NCI-H1694 (cell line): ENCODE results near the gene NACAD.

Experiments used
- DNase-seq: peaks from one replicate; lab custom pipeline; 2025; lab: John Stamatoyannopoulos, UW

Gene NACAD

DNA sequence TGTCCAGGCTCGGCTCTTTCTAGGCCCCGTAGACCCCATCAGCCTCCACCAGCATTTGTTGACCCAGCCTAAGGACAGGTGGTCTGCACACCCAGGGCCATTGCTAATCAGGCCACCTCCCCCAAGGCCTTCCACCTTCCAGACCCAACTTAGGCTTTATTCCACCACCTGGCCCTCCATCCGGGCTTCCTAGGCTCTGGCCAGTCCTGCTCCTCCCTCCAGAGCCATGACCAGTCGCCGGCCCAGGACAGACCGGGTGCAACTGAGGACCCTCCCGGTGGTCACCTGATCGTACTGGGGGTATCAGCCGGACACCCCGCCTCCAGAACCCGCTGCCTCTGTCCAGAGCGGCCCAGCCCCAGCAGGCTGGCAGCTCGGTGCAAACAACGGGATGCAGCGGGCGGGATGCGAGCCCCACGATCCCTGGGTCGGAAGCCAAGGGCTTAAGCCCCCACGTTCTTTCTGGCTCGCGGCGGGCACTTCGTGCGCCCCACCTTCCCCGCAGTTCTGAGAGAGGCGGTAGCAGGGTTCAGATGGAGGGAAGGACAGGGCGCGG lies 545 bp downstream of the NACAD start:
- no peak for DNase-seq

DNA sequence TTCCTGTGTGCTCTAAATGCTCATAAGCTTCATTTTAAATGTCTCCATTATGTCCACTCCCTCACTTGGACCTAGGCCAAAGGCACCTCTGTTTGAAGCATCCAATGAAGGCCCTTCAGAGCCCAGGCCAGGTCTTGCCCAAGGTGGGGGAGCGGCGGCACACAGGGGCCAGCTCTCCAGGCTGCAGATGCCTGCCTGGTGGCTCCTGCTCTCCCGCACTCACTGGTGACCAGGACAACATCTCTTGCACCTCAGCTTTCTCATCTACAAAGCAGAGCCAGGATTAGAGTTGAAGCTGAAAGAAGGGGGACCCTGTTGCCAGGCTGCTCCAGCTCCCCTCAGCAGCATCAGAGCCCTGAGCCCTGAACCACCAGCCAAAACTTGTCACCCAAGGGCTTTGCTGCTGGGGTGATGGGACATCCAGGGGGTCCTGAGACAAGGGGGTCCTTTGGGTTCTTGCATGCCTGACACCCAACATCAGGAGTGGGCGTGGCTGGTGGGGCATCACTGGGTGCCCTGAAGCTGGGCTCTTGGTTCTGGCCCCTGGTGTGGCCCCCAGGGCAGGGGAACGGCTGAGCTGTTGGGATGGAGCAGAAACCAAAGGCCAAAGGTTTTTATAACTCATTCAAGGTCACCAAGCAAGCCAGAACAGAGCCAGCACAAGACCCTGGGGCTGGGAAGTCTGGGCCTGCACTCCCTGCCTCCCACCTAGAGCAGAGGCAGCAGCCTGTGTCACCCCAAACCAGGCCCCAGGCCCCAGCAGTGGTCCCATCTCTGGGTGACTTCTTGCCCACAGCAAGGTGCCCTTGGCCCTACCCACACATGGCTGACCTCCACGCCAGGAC lies 1.2 kb downstream of the NACAD start:
- no peak for DNase-seq

DNA sequence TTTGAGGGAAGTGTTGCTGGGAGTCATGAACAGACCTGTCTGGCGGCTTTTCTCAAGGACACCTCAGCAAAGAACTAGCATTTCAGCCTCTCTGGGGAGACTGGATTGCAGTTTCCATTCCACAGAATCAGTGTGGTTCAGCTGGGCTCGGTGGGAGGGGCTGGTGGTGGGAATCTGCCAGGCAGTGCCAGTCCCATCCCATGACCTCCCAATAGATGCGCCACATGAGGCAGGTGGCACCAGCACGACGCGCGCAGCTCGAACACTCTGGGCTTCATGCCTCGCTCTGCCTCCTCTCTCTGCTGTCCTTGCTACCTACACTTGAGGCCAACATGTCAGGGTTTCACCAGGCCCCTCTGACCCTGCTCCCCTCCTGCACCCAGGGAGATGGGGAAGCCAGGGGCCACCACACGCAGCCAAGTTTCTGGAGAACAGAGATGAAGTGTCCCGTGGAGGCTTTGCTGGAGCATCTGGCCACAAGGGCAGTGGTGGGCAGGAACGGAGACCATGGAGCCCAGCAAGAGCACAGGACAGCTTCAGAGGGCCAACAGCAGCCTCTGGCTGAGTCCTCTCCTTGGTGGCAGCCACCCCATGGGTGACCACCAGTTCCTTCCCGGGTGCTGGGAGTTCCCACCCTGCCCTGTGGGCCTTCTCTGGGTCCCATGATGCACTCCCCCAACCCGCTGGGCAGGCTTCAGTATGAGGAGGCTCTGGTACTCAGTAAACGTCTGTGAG lies 2.3 kb downstream of the NACAD start:
- DNase-seq: no peak

DNA sequence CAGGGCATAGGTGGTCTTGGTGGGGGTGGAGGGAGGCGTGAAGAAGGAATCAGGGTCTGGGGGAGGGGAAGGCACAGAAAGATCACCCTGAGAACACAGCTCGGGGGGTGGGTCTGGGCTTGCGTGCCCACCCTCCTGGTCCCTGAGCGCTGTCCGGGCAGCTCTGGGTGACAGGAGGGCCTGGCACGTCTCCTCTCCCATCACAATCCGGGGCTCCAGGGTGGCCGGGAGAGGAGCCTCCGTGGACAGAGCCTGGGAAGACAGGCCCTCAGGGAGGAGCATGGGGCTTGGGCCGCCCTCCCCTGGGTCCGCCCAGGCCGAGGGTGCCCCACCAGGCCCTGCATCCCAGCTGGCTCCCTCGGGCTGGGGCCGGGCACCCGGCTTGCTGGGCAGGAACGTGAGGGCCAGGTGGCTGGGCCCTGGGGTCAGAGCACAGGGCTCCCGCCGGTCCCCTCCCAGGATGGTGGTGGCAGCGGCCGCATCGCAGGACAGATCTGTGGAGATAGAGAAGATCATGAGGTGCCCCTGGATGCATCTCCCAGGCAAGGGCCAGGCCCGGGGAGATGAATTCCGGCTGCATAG lies 3.1 kb downstream of the NACAD start:
- DNase-seq: no peak

DNA sequence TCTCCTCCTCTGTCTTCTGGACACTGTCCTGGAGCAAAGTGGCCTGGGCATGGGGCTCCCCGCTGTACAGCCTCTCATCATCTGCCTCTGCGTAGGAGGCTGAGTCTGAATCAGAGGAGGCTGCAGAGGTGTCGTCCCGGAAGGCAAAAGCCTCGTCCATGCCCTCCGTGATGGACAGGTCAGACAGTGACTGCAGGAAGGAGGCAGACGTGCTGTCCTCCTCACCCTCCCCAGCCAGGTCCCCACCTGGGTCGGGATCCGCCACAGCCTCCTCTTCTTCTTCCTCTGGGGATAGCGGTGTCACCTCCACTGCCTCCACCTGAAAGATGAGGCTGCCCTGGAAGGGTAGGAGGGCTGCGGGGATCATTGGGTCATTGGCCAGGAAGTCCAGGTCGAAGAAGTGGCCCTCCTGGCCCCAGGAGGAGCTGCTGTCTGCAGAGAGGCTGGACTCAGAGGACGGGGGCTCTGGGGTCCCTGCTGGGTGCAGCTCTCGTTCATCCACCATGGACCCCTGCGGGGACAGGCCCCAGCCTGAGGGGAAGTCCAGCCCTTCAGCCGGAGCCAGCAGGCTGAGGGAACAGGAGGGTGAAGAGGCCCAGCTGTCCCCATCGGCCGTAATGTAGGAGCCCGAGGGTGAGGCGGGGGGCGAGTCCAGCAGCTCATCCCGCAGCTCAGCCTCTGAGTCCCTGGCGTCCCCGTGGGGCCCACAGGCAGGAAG lies 3.7 kb downstream of the NACAD start:
- no peak for DNase-seq

DNA sequence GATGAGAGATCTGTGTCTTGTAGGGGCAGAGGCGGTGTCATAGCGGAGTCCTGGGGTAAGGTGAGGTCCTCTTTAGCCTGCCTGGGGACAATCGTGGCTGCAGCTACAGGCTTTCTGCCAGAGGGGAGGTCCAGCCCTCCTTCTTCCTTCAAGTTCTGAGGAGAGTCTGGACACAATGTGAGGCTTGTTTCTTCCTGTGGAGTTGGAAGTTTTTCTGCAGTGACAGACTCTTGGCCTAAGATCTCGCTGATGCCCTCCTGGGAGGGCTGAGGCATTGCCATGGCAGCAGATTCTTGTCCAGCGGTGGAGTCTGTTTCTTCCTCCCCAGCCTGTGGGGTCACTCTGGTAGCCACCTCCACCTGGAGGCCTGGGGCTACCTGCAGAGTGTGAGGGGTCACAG lies 4.4 kb downstream of the NACAD start:
- no peak for DNase-seq

DNA sequence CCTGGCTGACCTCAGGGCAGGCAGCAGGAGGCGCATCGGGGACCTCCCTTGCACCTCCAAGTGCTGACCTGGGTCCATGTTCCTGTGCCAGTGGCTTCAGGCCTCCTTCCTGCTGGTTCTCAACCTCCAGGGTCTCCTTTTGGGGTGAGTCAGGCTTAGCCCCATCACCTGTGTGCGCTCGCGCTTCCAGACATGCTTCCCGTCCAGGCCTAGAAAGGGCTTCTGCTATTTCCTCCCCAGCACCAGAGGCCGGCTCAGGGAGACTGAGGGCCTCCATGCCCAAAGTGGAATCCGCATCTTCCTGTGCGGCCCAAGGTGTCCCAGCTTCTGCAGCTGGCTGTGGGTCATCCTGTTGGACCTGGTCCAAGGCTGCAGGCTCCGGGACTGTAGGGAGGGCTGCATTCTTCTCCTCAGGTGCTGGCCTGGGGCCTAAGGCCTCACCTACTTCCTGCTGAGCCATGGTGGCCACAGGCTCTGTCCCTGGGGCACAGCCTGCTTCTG lies 5.9 kb downstream of the NACAD start:
- no peak for DNase-seq

DNA sequence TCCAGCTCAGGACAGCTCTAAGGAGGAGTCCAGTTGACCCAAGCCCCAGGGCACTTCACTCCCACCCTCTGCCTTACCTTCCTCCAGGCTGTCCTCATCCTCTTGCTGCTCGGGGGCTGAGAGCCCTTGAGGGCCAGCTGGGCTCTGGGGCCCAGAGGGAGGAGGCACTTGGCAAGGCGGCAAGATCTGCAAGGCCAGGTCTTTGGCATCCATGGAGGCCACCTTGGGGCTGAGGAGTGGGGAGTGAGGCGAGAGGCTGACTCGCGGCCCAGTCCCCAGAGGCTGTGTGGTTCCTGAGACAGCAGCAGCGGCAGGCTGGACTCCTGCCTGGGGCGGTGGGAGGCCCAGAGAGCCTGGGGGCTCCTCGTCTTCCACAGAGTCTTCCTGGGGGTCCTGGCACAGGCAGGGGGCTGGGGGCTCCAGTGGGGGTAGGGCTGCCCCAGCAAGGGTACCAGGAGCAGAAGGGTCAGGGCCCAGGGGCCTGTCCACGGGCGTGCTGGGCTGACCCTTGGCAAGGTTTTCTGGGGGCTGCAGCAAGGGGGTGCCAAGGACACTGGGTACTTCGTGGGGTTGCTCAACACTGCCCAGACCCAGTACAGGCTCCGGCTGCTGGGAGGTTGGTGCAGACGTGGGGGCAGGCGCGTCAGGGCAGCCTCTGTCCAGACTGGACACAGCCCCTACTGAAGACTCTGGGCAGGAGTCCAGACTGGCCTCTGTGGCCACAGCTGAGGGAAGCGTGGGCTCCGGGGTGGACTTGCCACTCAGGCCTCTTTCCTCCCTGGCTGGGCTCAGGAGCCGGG lies 6.5 kb downstream of the NACAD start:
- no peak for DNase-seq

DNA sequence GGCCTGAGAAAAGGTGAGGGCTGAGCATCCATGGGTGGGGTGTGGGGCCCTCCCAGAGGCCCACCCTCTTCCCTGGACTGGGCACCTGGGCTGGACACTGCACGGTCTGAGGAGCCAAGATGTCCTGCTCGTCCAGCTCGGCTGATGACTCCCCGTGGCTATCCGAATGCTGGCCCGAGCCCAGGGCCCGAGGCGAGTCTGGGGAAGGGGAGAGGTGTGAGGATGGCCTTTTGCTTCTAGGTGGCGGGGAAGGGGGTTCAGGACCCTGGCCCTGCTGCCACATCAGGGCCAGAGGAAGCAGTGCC lies 7.1 kb downstream of the NACAD start:
- no peak for DNase-seq

DNA sequence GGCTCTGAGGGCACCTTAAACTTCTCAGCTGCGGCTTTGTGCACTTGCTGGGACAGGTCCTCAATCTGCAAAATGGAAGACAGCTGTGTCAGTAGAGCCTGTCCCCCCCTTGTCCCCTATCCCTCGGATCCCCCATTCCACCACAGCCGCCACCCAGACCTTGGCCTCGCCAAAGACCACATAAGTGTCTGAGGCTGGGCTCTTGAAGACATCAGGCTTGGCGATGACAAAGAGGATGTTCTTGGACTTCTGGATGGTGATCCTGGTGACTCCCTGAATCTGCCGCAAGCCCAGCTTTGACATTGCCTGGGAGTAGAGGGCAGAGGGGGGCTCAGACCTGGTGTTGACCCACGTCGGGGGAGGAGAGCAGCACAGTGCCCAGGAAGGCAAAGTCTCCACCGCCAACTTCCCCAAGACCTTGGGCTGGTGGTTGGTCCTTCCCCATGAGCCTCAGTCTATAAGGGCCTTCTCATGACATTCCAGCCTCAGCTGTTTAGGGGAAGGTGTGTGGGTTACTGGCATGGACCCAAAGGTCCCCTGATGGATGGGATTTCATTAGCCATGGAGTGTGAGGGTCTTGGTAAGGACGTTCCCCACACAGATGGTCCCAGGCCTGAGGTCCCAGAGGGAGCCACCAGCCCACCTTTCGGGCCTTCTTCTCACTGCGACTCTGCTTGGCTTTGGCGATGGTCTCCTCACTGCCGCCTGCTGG lies 7.7 kb downstream of the NACAD start:
- no peak for DNase-seq

DNA sequence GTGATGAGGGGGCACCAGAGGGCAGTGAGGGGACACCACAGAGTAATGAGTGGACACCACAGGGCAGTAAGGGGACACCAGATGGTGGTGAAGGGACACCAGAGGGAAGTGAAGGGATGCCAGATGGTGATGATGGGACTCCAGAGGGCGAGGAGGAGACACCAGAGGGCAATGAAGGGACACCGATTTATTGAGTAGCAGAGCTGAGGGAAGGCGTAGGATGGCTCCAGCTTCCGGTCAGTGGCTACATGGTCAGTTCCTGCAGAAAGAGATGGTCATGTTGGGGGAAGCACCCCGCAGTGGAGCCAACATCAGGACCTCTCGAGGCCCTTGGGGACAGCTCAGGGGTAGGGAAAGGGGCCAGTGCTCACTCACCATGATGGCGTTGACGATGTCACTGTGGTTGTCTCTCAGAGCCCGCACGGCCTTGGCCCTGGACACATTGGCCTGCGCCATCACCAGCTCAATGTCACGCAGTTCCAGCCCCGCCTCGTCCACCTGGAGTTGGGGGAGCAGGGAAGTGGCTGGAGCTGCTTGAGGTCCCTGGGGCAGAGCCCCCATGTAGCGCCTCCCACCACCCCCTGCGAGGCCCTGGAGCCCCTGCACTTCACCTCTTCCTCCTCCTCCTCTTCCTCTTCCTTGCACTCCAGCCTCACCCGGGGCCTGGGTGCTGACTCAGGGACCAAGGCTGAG lies 8.4 kb downstream of the NACAD start:
- DNase-seq: no peak

DNA sequence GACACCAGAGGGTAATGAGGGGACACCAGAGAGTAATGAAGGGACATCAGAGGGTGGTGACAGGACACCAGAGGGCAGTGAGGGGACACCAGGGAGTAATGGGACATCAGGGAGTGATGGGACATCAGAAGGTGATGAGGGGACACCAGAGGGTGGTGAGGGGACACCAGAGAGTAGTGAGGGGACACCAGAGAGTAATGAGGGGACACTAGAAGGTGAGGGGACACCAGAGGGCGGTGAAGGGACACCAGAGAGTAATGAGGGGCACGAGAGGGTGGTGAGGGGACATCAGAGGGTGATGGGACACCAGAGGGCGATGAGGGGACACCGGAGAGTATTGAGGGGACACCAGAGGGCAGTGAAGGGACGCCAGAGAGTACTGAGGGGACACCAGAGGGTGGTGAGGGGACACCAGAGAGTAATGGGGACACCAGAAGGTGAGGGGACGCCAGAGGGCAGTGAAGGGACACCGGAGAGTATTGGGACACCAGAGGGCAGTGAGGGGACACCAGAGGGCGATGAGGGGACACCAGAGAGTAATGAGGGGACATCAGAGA lies 10.6 kb downstream of the NACAD start:
- no peak for DNase-seq

DNA sequence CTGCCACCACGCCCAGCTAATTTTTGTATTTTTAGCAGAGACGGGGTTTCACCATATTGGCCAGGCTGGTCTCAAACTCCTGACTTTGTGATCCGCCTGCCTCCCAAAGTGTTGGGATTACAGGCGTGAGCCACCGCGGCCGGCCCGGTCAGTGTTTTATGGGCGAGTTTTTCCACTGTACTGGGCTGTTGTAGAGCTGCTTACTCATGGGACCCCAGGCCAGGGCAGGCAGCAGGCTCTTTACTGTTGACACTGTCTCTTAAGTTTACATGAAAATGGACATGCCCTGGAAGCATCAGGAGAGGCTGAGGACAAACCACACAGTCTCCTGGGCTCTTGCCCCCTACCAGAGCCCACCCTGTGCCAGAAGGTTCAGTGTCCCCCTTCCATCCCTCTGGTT lies 11.2 kb downstream of the NACAD start:
- no peak for DNase-seq

DNA sequence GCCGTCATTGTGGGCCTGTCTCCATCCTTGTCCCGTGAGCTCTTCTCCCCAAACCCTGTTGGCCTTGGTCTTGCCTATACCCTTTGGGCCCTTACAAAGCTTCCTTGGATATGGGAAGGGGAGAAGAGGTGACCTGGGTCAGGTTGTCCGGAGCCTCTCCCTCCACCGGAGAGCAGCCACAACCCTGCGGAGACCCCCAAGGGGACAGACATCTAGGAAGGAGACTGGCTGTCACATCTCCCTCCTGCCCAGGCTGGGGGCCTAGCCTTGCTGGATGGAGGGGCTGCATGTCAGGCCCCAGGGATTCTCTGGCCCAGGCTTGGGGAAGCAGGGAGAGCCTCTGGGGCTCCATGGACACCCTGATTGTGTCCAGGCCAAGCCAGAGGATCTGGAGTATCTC lies 11.8 kb downstream of the NACAD start:
- no peak for DNase-seq

DNA sequence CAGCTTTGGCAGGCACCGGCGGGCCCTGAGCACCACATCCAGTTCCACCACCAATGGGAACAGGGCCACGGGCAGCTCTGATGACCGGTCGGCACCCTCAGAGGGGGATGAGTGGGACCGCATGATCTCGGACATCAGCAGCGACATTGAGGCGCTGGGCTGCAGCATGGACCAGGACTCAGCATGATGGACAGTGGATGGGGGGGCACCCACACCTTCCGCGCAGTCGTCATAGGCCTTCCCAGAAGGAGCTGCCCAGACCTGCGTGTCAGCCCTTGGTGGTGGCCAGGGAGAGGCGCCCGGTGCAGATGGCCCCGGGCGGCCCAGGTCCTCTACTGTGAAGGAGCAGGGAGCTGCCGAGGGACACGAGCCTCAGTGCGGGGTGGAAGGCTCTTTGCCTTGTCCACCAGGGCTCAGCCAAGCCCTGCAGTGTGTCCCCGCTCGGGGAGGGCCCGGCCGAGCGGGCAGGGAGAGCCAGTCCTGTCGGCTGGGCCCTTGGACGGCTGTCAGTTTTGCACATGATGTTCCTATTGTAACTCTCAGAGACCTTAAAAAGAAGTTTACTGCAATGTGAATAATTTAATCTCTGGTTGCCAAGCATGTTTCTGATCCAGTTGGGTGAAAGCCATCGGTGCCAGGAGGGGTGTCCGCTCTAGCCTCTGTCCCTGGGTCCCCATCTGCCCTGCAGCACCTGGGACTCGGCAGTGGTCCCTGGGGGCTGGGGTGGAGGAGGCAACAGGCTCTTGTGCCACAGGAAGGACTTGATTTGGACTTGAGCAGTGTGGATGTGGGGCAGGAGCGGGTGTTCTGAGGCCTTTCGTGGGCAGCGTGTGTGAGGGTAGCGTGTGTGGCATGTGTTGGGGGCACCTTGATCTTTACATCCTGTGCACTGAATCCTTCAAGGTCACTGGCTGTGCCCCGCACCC lies 12.6 kb downstream of the NACAD start:
- DNase-seq: no peak

DNA sequence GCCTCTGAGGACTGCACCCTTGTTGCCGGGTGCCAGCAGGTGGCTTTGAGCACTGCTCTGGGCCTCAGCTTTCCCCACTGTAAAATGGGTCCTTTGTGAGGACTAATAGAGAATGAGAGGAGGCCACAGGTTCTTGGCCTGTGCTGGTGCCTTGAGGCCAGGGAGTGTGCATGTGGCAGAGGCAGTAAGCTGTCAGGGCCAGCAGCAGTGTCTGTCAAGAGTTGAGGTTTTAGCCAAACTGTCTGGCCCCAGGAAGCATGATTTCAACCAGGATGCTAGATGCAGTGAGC lies 13.5 kb downstream of the NACAD start:
- no peak for DNase-seq

DNA sequence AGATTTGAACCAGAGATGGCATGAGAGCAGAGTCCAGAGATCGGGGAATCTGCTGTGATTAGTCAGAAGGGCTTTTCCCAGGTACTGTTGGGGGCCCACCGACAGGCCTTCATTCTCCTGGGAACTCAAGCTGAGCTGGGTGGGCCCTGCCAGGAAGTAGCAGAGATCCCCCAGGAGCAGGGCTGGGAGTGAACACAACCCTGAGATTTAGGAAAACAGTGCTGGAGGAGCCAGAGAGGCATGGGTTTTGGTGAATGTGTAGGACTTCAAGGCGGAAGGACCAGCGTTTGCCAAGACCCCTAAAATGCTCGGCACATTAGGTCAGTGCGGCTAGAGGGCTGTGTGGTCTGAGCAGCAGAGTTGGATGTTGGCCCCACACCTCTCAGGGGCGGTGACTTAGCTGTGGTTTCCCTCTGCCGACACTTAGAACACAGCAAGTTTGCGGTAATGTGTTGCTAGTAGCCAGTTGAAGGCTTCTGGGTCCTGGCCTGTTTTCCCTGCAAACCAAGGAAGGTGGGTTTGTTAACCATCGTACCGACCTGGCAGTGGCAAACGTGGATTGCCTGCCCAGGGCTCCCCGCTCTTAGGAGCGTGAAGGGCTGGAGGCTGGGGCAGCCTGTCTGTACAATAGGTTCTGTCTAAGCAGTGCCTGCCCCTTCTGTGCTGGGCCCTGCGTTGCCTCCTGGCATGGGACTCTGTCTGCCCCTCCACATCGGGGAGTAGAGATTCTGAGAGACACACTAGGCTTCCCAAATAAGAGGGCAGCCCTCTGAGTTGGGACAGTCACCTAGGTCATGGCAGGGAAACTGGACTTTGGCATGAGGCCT lies 14.0 kb downstream of the NACAD start:
- DNase-seq: no peak
